Body of pancreas (tissue), 4 donors: ENCODE data around the gene RNF213.

Source experiments
- CTCF ChIP-seq, 7 experiments: fragments of 450-650 bp in 4 of 7; fragments of 200-600 bp in 3 of 7; sonication (generic) in 3 of 7; IDR thresholded peaks; one replicate each; pipeline ENCODE4 v1.5.1; 2016 to 2019; ENCODE audit warnings: antibody characterized with exemption in 7 of 7
- POLR2A ChIP-seq, 3 donors: fragments of 450-650 bp; IDR thresholded peaks; one replicate each; pipeline ENCODE4 v1.6.1; 2016; ENCODE audit warnings: antibody characterized with exemption in 3 of 3, mild to moderate bottlenecking in 2 of 3

- TF ChIP-seq CTCF (IDR thresholded peaks at IDR 0.05) = no peak
- TF ChIP-seq POLR2A (IDR thresholded peaks at IDR 0.05) = no peak
Measured at GRCh38 chr17:80379348-80379747, 118.7 kb downstream of the RNF213 start.
